Activated T-helper 1 cell treated with Interleukin-2 at 50 U/mL for 16 hours (primary cell): ENCODE measurements around the gene CDH15.

Experiments used
- DNase-seq: peaks from one replicate; pipeline ENCODE4 v3.0.0-alpha.2; 2020; ENCODE audit warnings: low read depth

CDH15 gene

DNA sequence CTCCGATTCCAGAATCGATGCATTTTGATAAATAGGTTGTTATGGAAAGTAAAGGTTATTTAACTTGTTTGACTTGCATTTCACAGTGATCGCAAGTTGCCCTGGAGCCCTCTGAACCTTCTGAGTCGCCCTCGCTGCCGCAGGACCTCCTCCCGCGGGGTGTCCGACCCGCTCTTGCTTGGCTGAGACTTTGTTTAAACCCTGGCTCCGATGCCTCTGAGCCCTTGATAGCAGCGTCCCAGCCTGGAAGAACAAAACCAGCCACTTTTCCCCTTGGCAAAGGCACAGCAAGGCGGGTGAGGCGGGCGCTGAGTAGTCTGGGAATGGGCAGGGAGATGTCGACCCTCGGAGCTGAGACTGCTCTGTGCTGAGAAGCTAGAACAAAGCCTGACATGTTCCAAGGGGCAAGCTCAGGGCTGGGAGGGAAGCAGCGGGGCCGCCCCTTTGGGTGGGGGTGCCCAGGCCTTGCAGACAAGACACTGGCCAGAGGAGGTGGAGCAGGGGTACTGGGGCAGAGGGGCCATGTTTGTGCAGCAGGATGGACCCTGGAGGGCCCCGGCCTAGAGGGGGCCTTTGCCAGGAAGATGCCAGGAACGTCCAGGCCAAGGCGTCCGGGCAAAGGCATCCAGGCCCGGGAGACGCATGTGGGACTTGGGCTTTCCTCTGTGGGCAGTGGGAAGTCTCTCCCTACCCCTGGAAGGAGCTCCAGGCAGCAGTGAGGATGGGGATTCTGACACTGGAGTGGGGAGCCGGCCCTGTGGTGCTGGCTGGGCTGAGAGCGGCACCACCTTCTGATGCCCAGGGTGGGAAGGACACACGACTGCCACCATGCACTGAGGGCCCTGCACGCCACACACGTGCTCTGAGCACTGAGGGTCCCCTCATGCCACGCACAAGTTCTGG, 30.3 kb upstream of the CDH15 start:
- no peak for DNase-seq

DNA sequence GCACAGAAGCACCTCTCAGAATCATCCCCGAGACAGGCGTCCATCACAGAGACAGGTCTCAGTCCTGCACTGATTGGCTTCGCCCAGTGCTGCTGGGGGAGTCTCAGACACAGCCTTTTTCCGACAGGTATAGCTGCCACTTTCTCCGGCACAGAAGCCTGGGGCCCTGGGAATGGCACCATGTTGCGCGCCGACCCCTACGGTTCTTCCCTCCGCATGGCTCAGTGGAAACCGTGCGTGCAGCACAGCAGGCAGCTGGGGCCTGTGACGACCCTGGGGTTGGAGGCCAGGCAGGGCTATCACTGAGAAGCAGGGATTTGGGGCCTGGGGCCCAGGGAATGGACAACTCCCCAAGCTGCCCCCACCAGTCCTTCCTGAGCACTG, 29.7 kb upstream of the CDH15 start:
- DNase-seq = no peak

DNA sequence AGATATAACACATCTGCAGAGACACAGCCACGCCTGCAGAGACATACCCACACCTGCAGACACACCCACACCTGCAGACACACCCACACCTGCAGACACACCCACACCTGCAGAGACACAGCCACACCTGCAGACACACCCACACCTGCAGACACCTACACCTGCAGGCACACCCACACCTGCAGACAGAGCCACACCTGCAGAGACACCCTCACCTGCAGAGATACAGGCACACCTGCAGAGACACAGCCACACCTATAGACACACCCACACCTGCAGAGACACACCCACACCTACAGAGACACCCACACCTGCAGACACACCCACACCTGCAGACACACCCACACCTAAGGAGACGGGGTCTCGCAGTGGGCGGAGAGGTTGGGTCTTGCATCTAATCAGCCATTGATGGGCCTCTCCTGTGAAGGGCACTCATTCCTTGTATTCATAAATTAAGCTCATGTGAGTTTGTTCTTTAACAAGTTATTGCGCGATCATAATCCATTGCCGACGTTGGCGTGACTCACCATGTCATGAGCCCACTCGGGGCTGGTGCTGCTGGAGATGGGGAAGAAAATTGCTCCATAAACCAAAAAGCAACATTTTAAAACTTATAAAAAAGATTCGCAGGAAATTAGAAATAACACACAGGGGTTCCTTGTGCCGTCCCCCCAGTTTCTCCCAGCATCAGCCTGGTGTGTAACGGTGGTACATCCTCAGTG, 28.9 kb upstream of the CDH15 start:
- no peak for DNase-seq

DNA sequence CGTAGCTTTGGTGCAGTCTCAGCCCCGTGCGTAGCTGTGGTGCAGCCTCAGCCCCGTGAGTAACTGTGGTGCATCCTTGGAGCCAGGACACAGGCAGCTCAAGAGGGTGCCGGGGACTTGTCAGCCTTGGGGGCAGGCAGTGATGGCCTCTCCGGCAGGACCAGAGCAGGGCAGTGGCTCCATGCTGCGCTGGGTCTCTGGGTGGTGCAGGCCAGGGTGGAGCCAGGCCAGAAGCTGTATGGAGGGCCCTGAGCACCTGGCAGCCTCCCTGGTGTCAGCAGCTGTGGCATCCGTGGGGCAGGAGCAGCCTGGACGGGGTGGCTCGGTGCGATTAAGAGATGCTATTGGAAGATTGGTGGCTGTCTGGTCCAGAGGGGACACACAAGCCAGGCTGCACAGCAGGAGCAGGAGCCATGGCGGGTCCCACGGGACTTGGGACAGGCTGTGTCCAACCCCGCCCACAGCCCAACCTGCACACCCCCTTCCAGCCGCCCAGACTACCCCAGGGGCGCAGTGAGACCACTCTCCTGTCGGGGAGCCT, 28.3 kb upstream of the CDH15 start:
- DNase-seq = no peak

DNA sequence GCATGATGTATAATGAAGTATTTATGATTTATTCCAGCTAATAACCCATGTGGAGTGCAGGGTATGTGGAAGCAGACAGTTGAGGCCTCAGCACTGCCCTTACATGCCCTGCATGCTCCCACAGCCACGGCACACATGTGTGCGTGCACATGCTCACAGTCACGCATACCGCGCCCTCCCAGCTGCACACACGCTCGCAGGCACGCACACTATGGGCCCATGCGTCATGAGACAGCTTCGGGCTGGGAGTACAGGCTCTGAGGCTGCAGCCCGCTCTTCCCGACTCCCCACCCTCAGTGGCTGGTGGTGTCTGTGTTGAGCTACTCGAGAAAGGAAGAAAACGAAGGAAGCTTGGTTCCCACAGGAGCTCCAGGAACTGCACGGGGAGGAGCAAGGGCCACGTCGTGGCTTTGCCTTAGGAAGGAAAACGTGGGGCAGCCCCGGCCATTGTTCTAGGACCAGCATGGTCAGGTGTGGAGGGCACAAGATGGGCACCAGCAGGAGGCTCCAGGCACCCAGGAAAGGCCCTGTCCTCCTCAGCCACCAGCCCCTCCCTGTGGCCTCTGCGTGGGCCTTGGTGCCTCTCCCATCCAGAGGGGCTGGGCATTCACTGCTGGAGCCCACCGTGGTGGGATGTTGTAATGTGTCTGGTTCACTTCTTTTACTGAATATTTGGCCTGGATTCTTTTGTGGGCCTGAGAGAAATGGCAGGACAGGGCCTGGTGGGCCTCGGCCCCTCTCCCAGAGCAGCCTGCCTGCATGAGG, 27.5 kb upstream of the CDH15 start:
- no peak for DNase-seq

DNA sequence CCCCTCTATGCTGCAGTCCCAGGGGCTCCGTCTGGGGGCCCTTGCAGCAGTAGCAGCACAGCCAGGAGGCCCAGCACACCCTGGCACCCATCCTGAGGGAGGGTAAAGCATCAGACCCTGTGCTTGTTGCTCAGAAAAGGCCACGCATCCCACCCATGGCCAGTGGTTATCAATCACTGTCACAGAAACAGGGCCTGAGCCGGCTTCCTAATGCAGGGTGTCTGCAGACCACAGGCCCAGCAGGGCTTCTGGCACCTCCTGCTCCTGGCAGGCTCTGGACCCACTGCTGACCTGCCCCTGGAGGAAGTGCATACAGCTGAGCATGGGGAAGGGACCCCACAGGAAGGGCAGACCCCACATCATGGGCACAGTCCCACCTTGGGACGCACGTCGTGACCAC, 26.9 kb upstream of the CDH15 start:
- DNase-seq = no peak

DNA sequence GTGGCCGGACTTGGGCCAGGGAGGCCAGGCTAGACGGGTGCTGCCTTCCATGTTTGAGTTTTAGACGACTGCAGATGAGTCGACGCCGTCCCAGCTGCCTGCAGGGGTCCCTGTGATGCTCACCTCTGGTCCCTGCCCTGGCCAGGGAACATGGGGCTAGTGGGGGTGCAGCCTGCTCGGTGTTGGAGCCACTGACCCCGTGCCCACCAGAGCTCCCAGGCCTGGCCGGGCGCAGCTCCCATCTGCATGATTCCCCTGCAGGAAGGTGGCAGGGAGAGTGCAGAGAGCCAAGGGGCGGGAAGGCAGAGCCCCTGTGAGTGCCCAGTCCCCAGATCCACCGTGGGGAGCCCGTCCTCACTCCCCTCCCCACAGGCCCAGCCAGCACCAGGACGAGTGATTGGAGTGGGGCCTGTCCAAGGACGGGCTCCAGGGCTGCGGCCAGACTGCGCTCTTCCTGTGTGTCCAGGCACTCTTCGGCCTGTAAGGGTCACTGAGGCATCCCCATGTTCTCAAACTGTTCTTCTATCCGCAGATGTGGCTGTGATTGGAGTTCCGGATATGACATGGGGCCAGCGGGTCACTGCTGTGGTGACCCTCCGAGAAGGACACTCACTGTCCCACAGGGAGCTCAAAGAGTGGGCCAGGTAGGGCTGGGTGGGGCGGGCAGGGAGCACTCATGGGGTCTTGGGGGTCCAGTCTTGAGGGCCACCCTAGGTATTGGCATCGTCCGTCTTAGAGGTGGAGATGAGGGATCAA, 26.0 kb upstream of the CDH15 start:
- DNase-seq = no peak

DNA sequence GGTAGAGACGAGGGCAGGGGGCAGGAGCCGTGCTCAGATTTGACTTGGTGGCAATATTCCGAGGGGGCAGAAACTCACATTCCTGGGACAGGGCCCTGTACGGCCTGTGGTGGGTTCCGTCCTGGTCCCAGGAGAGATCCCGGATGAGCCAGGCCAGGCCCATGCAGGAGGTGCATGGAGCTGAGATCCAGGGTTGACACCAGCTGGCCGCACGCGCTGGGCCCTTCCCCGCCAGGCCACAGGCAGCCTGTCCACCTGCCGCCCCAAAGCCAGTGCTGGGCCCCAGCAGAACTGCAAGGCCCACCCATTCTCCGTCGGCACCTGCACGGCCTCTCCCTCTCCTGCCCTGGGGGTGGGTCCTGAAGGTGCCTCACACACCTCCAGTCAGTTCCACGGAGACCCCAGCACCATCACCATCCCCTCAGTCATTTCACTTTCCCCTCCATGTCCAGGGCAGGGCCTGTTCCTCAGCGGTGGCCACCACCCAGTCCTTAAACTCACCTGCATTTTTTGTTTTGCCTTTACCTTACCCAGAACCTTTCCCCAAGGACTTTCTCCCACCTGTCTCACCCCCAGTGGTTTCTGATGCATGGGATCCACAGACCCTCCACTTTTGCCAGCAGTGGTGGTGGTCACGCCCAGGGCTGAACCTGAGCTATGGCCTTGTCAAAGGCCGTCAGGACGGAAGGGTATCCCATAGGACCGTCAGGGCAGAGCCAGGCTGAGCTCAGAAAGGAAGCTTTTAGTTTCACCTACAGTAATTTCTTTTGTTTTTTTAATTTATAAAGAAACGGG, 25.1 kb upstream of the CDH15 start:
- DNase-seq = no peak

DNA sequence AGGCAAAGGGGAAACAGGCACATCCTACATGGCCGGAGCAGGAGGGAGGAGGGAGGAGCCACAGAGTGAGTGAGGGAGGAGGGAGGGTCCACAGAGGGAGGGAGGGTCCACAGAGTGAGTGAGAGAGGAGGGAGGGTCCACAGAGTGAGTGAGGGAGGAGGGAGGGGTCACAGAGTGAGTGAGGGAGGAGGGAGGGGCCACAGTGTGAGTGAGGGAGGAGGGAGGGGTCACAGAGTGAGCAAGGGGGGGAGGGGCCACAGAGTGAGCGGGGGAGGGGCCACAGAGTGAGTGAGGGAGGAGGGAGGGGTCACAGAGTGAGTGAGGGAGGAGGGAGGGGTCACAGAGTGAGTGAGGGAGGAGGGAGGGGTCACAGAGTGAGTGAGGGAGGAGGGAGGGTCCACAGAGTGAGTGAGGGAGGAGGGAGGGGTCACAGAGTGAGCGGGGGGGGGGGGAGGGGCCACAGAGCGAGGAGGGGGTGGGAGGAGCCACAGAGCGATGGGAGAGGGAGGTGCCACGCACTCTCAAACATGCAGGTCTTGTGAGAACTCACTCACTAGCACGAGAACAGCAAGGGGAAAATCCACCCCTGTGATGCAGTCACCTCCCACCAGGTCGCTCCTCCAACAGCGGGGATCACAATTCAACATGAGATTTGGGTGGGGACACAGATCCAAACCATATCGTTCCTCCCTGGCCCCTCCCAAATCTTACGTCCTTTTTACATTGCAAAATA, 24.3 kb upstream of the CDH15 start:
- DNase-seq = no peak

DNA sequence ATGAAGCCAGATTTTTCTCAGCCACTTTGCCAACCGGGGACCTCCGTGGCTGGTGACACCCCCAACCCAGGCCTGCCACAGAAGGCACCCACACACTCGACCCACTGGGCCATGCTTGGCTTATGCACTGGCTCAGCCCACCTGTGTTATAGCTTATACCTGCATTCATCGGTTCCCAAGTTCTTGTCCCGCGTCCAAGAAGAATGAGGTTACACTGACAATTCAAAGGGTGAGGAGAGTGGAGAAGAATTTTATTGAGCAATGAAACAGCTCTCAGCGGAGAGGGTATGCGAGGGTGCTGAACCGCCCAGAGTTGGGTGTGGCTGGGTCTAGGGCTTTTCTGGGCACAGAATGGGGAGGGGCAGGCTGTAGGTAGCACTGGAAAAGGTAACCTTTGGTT, 22.2 kb upstream of the CDH15 start:
- no peak for DNase-seq

DNA sequence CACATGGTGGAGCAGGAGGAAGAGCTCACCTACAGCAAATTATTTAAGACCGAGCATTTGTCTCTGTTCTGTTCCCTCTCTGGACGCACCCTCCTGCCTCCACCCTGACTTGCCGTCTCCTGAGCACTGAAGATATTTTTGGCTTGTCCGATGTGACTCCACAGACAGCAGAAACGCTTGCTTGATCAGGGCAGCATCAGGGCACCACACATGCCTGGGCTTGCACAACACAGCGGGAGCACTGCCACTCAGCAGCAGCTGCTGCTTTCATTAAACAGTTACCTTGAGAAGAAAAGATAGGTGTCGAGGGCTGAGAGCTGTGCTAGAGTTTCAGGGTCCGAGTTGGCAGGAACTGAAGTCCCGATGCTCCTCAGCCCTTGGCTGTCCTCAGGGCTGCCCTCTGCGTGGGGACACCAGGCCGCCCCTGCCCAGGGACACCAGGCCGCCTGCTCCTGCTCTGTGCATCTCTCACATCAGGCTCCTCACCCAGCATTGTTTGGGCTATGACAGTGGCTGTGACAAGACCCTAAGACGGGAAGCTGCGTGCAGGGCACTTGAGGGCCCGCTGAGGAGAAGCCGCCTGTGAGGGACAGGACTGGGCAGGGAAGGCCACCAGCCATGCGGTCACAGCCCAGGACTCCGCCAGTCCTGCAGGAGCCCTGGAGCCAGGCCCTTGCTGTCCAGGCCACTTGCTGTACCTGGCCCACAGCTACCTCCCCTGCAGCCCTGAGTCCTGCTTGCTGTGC, 21.3 kb upstream of the CDH15 start:
- DNase-seq = no peak

DNA sequence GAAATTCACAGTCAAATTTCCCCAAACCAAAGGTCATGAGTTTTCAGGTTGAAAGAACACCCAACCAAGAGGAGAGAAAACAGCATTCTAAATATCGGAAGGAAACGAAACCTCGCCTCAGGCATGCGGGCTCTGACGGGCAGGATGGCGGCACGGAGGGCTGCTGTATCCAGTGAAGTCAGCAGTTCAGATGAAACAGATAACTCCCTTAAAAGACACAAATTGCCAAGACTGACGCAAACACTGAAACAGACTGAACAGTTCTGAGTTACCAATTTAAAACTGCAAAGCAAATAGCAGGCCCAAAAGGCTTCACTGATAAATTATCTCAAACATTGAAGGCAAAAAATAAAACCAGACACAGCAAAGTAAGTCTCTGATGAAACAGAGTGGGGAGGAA, 20.6 kb upstream of the CDH15 start:
- no peak for DNase-seq

DNA sequence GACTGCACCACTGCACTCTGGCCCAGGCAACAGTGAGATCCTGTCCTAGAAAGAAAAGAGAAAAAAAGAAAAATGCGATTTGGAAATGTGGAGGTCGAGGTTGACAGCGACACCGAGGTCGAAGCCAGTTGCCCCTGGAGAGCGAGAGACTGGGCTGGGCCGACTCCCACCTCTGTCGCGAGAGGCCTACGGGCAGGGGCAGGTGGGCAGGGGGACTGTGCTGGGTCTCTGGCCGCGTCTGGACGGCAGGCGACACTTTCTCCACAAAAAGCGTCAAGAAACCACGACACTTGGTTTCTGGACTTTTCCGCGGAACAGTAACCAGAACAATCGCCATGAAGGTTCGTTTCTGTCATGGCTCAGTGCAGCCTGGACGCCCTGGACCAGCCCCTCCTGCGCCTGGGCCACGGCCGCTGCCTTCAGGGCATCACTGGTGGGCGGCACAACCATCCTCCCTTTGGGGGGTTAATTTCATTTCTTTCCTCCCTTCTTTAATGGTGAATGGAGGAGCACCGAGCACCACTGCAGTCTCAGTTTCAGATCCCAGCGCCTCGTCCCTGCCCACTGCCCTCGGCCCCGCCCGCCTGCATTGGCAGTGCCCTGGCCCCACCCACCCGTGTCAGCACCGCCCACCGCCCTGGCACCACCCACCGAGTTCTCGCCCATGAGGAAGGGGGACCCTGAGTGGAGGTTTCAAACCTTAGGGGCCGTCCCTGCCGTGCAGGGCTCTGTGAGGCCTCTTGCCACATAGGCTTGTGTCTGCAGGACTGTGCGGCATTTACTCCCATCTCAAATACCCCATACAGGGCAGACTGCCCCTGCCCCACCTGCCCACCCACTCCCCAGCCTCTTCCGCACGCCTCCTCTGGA, 18.5 kb upstream of the CDH15 start:
- no peak for DNase-seq

DNA sequence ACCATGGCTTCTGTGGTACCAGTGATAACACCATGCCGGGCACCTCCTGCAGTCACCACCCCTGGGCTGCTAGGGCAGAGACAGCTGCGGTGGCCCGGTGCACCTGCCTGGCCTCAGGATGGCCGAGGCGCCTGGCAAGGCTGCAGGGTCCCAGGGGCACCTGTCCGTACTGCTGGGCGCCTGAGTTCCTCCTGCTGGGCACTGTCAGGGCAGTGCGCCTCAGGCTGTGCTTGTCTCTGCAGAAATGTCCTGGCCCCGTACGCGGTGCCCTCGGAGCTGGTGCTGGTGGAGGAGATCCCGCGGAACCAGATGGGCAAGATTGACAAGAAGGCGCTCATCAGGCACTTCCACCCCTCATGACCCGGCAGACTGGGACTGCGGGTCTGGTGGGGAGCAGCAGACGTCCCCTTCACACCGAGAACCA, 17.7 kb upstream of the CDH15 start:
- DNase-seq = no peak

DNA sequence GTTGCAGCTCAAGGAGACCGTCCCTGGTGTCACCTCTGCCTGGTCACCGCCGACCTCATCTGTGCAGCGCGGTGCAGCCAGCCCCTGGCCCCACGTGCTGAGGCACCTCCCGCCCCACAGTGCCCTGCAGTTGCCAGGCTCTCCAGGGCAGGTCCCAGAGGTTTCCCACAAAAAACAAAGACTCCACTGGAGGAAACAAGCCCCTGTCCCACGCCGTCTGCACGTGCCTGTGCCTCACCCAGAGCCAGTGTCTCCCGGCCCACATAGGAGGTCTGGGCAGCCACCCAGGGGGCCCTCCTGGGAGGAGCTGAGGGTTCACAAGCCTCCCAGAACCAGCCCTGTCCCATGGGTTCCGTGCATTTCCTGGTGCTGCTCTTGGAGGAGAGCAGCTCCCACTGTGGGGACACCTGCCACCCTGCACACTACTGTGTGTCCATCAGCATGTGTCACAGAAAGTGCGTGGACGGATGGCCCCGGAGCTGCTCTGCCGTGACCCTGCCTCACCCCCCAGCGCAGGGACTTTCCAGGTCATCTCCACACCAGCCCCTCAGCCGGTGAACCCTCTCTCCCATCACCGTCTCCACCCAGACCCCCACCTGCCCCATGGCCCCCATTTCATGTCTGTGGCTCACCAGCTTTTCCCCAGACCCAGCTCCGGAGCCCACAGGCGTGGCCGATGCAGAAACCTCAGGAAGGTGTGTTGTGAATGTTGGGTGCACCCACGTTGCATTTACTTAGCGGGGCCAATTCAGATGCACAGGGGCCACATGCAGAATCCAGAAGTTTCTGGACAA, 17.0 kb upstream of the CDH15 start:
- DNase-seq = no peak

DNA sequence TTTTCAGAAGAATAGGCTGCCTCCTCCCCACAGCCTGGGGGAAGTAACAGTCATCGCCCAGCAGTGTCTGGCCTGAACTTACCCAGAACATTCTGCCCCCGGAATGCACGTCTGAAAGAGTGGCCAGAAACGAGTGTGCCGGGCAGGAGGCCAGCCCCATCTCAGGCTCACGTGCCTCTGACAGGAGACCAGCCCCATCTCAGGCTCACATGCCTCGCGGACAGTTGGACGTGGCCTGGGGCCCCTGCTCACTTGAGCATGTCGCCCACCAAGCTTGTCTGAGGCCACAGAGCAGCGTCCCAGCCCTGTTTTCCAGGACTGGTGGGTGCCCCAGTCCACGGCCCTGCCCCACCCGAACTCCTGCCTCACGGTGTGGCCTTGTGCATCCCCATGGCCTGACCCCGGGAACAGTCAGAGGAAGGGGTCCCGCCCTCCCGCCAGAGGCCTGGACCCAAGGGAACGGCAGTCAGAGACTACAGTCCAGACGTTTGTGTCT, 16.3 kb upstream of the CDH15 start:
- DNase-seq = no peak
